Erythroblast (primary cell): ENCODE measurements around the gene LRTM2.

Experiments
- GATA1 ChIP-seq: IDR thresholded peaks from 2 replicates; pipeline ENCODE4 v1.6.1; 2011; ENCODE audit warnings: low read depth, mild to moderate bottlenecking, control low read depth, low read length, moderate library complexity
- POLR2A ChIP-seq: IDR thresholded peaks from 2 replicates; pipeline ENCODE4 v1.6.1; 2011; ENCODE audit warnings: mild to moderate bottlenecking, low read length

DNA sequence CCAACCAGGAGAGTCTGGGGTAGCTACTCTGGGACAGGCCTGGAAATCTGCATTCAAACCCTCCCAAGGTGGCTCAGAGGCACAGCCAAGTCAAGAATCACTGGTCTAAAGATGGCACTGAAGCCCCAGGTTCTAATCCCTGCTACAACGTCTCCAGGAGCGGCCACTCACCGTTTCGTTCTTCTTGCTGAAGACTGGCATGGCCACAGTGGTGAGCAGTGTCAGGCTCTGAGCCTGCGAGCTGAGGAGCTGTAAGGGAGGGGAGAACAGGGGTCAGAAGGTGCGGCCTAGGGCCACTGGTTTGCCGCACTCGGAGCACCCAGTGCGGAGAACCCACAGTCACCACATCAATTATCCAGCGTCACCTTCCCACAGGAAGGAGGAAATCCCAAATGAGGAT is 59.3 kb downstream of the LRTM2 start:
- TF ChIP-seq POLR2A (no peak), GATA1 (no peak)
